ENCODE results near the gene FBXW11.

- no peak for TF ChIP-seq EP300 (IDR thresholded peaks at IDR 0.05)
- no peak for TF ChIP-seq CTCF (IDR thresholded peaks at IDR 0.05)
Observed at GRCh38 chr5:172048539-172049101, 42.2 kb upstream of the FBXW11 start.

Measured in suprapubic skin (tissue), 3 donors.